Measurements from ENCODE around the gene RNF123. TPM values are rescaled to one million over a fixed set of nuclear protein-coding genes. Genes with fewer than 3 reads are reported as not detected.

Gene RNF123
- total and polyA plus RNA-seq, 4 donors: 34.3 to 104 (median 40.2) TPM

DNA sequence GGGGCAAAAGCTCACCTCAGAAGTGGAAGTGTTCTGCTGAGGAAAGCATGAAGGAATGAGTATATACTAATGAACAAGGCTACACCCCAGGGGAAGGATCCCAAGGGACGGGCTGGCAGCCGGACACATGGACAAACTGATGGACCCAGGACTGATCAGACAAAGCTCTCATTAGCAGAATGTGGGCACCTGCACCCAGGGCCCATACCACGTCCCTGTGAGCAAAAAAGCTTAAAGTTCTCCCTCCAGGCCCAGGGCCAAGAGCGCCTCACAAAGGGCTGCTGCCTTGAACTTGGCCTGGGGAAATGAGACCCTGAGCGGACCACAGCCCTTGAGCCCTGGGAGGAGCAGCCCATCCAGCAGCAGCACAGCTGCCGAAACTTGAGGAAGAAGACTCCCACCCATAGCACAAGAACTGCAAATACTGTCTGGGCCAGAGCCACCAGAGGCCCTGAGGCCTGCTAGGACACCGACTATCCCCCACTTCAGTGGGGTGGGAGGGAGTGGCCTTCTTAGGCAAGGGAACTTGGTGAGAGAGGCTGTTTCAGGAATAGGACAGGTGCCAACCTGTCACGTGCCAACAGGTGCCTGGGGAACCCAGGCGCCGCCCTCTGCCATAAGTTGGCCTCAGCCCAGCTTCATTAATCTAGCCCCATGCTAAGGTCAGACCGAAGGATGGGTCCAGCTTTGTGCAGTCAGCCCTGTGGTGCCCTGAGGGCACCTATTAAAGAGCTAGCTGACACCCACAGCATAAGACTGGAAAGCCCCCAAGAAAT is 36.7 kb downstream of the RNF123 start:
- 90% methylated on average over 11 of the region's 11 CpGs for WGBS
- Histone ChIP-seq H3K36me3 (ENCODE audit: control insufficient read depth in 4 of 4, insufficient read depth in 3 of 4, low read depth in 1 of 4, low read length in 3 of 4) (peaks cover 6 to 25% (median 10%) of the 10 kb centered on the region in 4 donors), H3K4me3 (ENCODE audit: low read depth in 1 of 3, low read length in 3 of 3) (no peak overlapping the region), H3K9ac (ENCODE audit: low read depth in 1 of 2, low read length in 2 of 2) (no peak overlapping the region), H3K27ac (ENCODE audit: low read depth in 1 of 2, low read length in 2 of 2) (no peak overlapping the region), H3K9me3 (ENCODE audit: control insufficient read depth in 4 of 4, low read length in 3 of 4) (no peaks in the 10 kb centered on the region), H3K4me1 (ENCODE audit: control insufficient read depth in 4 of 4, insufficient read depth in 4 of 4, low read length in 3 of 4) (peaks cover 6 to 41% (median 32%) of the 10 kb centered on the region in 4 donors), H3K27me3 (ENCODE audit: control insufficient read depth in 4 of 4, insufficient read depth in 4 of 4, low read length in 3 of 4) (no peaks in the 10 kb centered on the region)
- TF ChIP-seq FOXA2 (IDR thresholded peaks at IDR 0.05) (no peak), NR2F2 (IDR thresholded peaks at IDR 0.05) (no peak), HNF4A (conservative IDR thresholded peaks at IDR 0.05) (no peak), TAF1 (conservative IDR thresholded peaks at IDR 0.05) (no peak), GABPA (IDR thresholded peaks at IDR 0.05 in 1 of 2, conservative IDR thresholded peaks at IDR 0.05 in 1 of 2) (no peak), HNF4G (IDR thresholded peaks at IDR 0.05) (no peak), FOXA1 (IDR thresholded peaks at IDR 0.05) (no peak)
- TF ChIP-seq, protein P1, sequence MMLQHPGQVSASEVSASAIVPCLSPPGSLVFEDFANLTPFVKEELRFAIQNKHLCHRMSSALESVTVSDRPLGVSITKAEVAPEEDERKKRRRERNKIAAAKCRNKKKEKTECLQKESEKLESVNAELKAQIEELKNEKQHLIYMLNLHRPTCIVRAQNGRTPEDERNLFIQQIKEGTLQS (IDR thresholded peaks at IDR 0.05): no peak
- TF ChIP-seq, protein P2, sequence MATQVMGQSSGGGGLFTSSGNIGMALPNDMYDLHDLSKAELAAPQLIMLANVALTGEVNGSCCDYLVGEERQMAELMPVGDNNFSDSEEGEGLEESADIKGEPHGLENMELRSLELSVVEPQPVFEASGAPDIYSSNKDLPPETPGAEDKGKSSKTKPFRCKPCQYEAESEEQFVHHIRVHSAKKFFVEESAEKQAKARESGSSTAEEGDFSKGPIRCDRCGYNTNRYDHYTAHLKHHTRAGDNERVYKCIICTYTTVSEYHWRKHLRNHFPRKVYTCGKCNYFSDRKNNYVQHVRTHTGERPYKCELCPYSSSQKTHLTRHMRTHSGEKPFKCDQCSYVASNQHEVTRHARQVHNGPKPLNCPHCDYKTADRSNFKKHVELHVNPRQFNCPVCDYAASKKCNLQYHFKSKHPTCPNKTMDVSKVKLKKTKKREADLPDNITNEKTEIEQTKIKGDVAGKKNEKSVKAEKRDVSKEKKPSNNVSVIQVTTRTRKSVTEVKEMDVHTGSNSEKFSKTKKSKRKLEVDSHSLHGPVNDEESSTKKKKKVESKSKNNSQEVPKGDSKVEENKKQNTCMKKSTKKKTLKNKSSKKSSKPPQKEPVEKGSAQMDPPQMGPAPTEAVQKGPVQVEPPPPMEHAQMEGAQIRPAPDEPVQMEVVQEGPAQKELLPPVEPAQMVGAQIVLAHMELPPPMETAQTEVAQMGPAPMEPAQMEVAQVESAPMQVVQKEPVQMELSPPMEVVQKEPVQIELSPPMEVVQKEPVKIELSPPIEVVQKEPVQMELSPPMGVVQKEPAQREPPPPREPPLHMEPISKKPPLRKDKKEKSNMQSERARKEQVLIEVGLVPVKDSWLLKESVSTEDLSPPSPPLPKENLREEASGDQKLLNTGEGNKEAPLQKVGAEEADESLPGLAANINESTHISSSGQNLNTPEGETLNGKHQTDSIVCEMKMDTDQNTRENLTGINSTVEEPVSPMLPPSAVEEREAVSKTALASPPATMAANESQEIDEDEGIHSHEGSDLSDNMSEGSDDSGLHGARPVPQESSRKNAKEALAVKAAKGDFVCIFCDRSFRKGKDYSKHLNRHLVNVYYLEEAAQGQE (IDR thresholded peaks at IDR 0.05): no peak
- TF ChIP-seq, protein P3, sequence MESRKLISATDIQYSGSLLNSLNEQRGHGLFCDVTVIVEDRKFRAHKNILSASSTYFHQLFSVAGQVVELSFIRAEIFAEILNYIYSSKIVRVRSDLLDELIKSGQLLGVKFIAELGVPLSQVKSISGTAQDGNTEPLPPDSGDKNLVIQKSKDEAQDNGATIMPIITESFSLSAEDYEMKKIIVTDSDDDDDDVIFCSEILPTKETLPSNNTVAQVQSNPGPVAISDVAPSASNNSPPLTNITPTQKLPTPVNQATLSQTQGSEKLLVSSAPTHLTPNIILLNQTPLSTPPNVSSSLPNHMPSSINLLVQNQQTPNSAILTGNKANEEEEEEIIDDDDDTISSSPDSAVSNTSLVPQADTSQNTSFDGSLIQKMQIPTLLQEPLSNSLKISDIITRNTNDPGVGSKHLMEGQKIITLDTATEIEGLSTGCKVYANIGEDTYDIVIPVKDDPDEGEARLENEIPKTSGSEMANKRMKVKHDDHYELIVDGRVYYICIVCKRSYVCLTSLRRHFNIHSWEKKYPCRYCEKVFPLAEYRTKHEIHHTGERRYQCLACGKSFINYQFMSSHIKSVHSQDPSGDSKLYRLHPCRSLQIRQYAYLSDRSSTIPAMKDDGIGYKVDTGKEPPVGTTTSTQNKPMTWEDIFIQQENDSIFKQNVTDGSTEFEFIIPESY (IDR thresholded peaks at IDR 0.05): no peak
- TF ChIP-seq, protein P4, sequence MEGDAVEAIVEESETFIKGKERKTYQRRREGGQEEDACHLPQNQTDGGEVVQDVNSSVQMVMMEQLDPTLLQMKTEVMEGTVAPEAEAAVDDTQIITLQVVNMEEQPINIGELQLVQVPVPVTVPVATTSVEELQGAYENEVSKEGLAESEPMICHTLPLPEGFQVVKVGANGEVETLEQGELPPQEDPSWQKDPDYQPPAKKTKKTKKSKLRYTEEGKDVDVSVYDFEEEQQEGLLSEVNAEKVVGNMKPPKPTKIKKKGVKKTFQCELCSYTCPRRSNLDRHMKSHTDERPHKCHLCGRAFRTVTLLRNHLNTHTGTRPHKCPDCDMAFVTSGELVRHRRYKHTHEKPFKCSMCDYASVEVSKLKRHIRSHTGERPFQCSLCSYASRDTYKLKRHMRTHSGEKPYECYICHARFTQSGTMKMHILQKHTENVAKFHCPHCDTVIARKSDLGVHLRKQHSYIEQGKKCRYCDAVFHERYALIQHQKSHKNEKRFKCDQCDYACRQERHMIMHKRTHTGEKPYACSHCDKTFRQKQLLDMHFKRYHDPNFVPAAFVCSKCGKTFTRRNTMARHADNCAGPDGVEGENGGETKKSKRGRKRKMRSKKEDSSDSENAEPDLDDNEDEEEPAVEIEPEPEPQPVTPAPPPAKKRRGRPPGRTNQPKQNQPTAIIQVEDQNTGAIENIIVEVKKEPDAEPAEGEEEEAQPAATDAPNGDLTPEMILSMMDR (IDR thresholded peaks at IDR 0.05; ENCODE audit: low read depth, low read length, missing input control): no peak
- TF ChIP-seq, protein P5, sequence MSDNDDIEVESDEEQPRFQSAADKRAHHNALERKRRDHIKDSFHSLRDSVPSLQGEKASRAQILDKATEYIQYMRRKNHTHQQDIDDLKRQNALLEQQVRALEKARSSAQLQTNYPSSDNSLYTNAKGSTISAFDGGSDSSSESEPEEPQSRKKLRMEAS (IDR thresholded peaks at IDR 0.05): no peak
- DNase-seq (ENCODE audit: low spot score): no peak
